Tibial nerve (tissue), 4 donors: ENCODE data around the gene RUSC2.
A peak's percentile ranks its signal among the peaks of the same experiment; 100 is the strongest.
"Not testable (repeated sequence)": the region's sequence is repeated elsewhere in the genome, so short reads cannot be mapped to it uniquely, and the experiment has no call there.

ENCODE experiments used
- CTCF ChIP-seq, 5 experiments: fragments of 200-600 bp in 3 of 5; fragments of 450-650 bp in 2 of 5; sonication (generic) in 3 of 5; IDR thresholded peaks; one replicate each; pipeline ENCODE4 v1.5.1; 2016 to 2019; ENCODE audit warnings: antibody characterized with exemption in 5 of 5, mild to moderate bottlenecking in 3 of 5, moderate library complexity in 2 of 5
- EP300 ChIP-seq, 2 donors: sonication (generic); formaldehyde crosslinking; IDR thresholded peaks; one replicate each; pipeline ENCODE4 v1.6.1; 2017; ENCODE audit warnings: antibody characterized with exemption in 2 of 2, mild to moderate bottlenecking in 1 of 2
- POLR2A ChIP-seq, 2 donors: fragments of 450-650 bp; IDR thresholded peaks; one replicate each; pipeline ENCODE4 v1.6.1; 2017; ENCODE audit warnings: antibody characterized with exemption in 2 of 2, mild to moderate bottlenecking in 2 of 2, moderate library complexity in 2 of 2

DNA sequence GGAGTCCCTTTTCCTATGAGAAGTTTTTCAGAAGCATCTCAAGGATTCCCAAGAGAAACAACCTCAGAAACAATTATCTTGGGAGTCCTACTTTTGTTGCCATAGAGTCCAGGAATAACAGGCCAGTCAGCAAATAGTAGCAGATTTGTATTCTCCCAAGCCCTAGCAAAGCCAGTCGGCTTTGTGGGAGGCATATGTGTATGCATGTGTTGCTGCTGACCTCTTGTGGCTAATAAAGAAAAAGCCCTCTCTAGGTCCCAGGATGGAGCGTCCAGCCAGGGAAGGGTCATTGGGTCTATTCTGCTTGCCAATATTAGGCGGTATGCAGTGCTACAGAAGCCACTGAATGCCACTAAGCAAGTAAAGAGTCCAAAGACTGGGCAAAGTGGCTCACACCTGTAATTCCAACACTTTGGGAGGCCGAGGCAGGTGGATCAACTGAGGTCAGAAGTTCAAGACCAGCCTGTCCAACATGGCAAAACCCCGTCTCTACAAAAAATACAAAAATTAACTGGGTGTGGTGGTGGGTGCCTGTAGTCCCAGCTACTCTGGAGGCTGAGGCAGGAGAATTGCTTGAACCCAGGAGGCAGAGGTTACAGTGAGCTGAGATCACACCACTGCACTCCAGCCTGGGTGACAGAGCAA, 12.6 kb upstream of the RUSC2 start:
- TF ChIP-seq CTCF (IDR thresholded peaks at IDR 0.05) (peak; percentile 78 to 86 (median 80)), EP300 (IDR thresholded peaks at IDR 0.05) (peak in 1 of 2 donors; percentile 34)
- not testable (repeated sequence) for TF ChIP-seq POLR2A (IDR thresholded peaks at IDR 0.05)
